ENCODE measurements around the gene TMEM9. TPM values are rescaled to one million over a fixed set of nuclear protein-coding genes. Genes with fewer than 3 reads are reported as not detected.

Gene TMEM9
- total and polyA plus RNA-seq, 2 donors (not counting 3 experiments of a cell fraction or from before 2014, with no cell fraction given): 39.3 to 96.1 TPM

DNA sequence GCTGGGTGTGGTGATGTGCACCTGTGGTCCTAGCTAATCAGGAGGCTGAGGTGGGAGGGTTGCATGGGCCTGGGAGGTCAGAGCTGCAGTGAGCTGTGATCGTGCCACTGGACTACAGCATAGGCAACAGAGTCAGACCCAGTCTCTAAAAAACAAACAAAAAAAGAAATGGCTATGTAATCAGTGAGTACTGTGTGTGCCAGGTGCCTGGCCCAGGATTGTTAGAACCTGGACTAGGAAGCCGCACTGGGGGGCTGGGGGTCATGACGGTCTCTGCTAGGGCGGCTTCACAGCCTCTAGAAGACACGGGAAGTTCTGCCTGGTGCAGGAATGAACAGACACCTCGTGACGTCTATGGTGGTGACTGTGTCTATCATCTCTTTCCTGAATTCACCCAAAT lies 8.5 kb downstream of the TMEM9 start:
- H3K36me3 ChIP-seq (ENCODE audit: control insufficient read depth in 2 of 2, extremely low read depth in 1 of 2, insufficient read depth in 2 of 2, low read length in 2 of 2): peaks cover 6 to 48% of the 10 kb centered on the region in 2 experiments
- H3K79me2 ChIP-seq (ENCODE audit: control insufficient read depth, insufficient read depth, low read length): no peaks in the 10 kb centered on the region
- ChIA-PET POLR2A (no interaction called here), CTCF (interaction anchor here (0.8 to 1.5 kb wide), 2 partner anchors 8 to 26 kb away, joined by 4 read pairs; partner anchors contain the start of gene TMEM9)
- no peak overlapping the region for H2AFZ ChIP-seq (ENCODE audit: low read depth, low read length)
- no peak overlapping the region for H3K27ac ChIP-seq (ENCODE audit: insufficient read depth, low read depth, low read length)
- BruUV-seq (replicated peaks): no TSS peak
- FAIRE-seq: no peak
- no peak overlapping the region for H3K4me2 ChIP-seq (ENCODE audit: insufficient read depth, low read length)
- H3K9me1 ChIP-seq (replicated peaks; ENCODE audit: control insufficient read depth, extremely low read depth, insufficient read depth, low read length): no peaks in the 10 kb centered on the region
- H3K4me3 ChIP-seq (replicated peaks in 1 of 3; ENCODE audit: insufficient read depth in 1 of 3, low read depth in 1 of 3, low read length in 3 of 3): no peak overlapping the region
- no peaks in the 10 kb centered on the region for H3K9me3 ChIP-seq (replicated peaks; ENCODE audit: control insufficient read depth, insufficient read depth, low read length)
- DNase-seq (ENCODE audit: low read depth, low spot score): no peak
- TF ChIP-seq POLR2A (IDR thresholded peaks at IDR 0.05; ENCODE audit: low read depth, low read length): no peak
- TF ChIP-seq, protein P1, sequence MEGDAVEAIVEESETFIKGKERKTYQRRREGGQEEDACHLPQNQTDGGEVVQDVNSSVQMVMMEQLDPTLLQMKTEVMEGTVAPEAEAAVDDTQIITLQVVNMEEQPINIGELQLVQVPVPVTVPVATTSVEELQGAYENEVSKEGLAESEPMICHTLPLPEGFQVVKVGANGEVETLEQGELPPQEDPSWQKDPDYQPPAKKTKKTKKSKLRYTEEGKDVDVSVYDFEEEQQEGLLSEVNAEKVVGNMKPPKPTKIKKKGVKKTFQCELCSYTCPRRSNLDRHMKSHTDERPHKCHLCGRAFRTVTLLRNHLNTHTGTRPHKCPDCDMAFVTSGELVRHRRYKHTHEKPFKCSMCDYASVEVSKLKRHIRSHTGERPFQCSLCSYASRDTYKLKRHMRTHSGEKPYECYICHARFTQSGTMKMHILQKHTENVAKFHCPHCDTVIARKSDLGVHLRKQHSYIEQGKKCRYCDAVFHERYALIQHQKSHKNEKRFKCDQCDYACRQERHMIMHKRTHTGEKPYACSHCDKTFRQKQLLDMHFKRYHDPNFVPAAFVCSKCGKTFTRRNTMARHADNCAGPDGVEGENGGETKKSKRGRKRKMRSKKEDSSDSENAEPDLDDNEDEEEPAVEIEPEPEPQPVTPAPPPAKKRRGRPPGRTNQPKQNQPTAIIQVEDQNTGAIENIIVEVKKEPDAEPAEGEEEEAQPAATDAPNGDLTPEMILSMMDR (IDR thresholded peaks at IDR 0.05; ENCODE audit: extremely low read depth in 1 of 2, insufficient read depth in 1 of 2, low read depth in 1 of 2, low read length in 2 of 2): no peak
- TF ChIP-seq JUN (IDR thresholded peaks at IDR 0.05; ENCODE audit: borderline replicate concordance, insufficient read depth, insufficient read length, low read depth): no peak
- TF ChIP-seq EZH2 (IDR thresholded peaks at IDR 0.05; ENCODE audit: borderline replicate concordance, low read depth, low read length, severe bottlenecking): no peak
- intact Hi-C loops (cut with micrococcal nuclease) (no loop called here), dilution Hi-C loops (cut with MboI; ENCODE audit: extremely low pct_ligation_motif_present, low sequenced_read_pairs) (no loop called here)
- H3K27me3 ChIP-seq (ENCODE audit: control insufficient read depth in 2 of 2, insufficient read depth in 2 of 2, low read length in 2 of 2): no peaks in the 10 kb centered on the region
- no peaks in the 10 kb centered on the region for H3K4me1 ChIP-seq (ENCODE audit: control insufficient read depth, extremely low read depth, insufficient read depth, low read length)
- no peaks in the 10 kb centered on the region for H4K20me1 ChIP-seq (replicated peaks; ENCODE audit: control insufficient read depth, extremely low read depth, insufficient read depth, low read length)
- H3K9ac ChIP-seq (replicated peaks; ENCODE audit: extremely low read depth, insufficient read depth, low read length): no peak overlapping the region

DNA sequence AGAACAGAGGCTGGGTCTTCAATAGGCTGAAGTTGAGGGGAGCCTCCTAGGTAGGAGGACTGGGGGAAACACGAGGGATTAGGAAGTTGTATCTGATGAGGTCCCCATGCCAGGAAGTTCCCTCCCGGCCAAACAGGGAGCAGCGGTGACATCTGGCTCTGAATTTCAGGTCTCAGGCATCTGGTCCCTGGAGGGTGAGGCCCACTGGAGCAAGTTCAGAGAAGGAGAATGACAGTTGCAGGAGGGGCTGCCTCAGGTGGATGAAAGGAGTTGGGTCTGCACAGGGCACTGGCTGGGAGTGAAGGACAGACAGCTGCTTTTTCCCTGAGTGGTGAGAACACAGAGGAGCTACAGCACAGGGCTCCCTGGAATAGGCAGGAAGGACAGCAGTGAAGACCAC lies 9.1 kb downstream of the TMEM9 start:
- Histone ChIP-seq H3K79me2 (ENCODE audit: control insufficient read depth, insufficient read depth, low read length) (no peaks in the 10 kb centered on the region), H3K9me1 (replicated peaks; ENCODE audit: control insufficient read depth, extremely low read depth, insufficient read depth, low read length) (no peaks in the 10 kb centered on the region), H3K4me3 (replicated peaks in 1 of 3; ENCODE audit: insufficient read depth in 1 of 3, low read depth in 1 of 3, low read length in 3 of 3) (no peak overlapping the region), H3K9me3 (replicated peaks; ENCODE audit: control insufficient read depth, insufficient read depth, low read length) (no peaks in the 10 kb centered on the region), H3K4me2 (ENCODE audit: insufficient read depth, low read length) (no peak overlapping the region), H3K4me1 (ENCODE audit: control insufficient read depth, extremely low read depth, insufficient read depth, low read length) (no peaks in the 10 kb centered on the region), H3K9ac (replicated peaks; ENCODE audit: extremely low read depth, insufficient read depth, low read length) (no peak overlapping the region), H2AFZ (ENCODE audit: low read depth, low read length) (no peak overlapping the region), H3K27ac (ENCODE audit: insufficient read depth, low read depth, low read length) (no peak overlapping the region), H4K20me1 (replicated peaks; ENCODE audit: control insufficient read depth, extremely low read depth, insufficient read depth, low read length) (no peaks in the 10 kb centered on the region), H3K36me3 (ENCODE audit: control insufficient read depth in 2 of 2, extremely low read depth in 1 of 2, insufficient read depth in 2 of 2, low read length in 2 of 2) (peaks cover 6 to 48% of the 10 kb centered on the region in 2 experiments), H3K27me3 (ENCODE audit: control insufficient read depth in 2 of 2, insufficient read depth in 2 of 2, low read length in 2 of 2) (no peaks in the 10 kb centered on the region)
- ChIA-PET POLR2A (no interaction called here), CTCF (interaction anchor here (1.5 kb wide), 1 partner anchor 9 kb away, joined by 4 read pairs; the partner anchor contains the start of gene TMEM9)
- dilution Hi-C loops (cut with MboI; ENCODE audit: extremely low pct_ligation_motif_present, low sequenced_read_pairs): no loop called here
- TF ChIP-seq, protein P1 (IDR thresholded peaks at IDR 0.05; ENCODE audit: extremely low read depth in 1 of 2, insufficient read depth in 1 of 2, low read depth in 1 of 2, low read length in 2 of 2): no peak
- TF ChIP-seq GATA2 (IDR thresholded peaks at IDR 0.05; ENCODE audit: insufficient read depth, insufficient read length, low read depth, low read length) (no peak), MYC (IDR thresholded peaks at IDR 0.05; ENCODE audit: low read depth, low read length) (no peak), EZH2 (IDR thresholded peaks at IDR 0.05; ENCODE audit: borderline replicate concordance, low read depth, low read length, severe bottlenecking) (no peak), JUN (IDR thresholded peaks at IDR 0.05; ENCODE audit: borderline replicate concordance, insufficient read depth, insufficient read length, low read depth) (no peak), POLR2A (IDR thresholded peaks at IDR 0.05; ENCODE audit: low read depth, low read length) (no peak), FOS (IDR thresholded peaks at IDR 0.05; ENCODE audit: borderline replicate concordance, insufficient read depth, low read length) (no peak), POLR2AphosphoS5 (IDR thresholded peaks at IDR 0.05; ENCODE audit: insufficient read depth, low read depth, low read length) (no peak)
- TF ChIP-seq, protein P2, sequence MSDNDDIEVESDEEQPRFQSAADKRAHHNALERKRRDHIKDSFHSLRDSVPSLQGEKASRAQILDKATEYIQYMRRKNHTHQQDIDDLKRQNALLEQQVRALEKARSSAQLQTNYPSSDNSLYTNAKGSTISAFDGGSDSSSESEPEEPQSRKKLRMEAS (IDR thresholded peaks at IDR 0.05; ENCODE audit: insufficient read depth, insufficient read length): no peak
- no TSS peak for BruUV-seq (replicated peaks)
- FAIRE-seq (no peak), DNase-seq (ENCODE audit: low read depth, low spot score) (no peak)
- intact Hi-C loops (cut with micrococcal nuclease): no loop called here
